Heart left ventricle (tissue), 13 donors: ENCODE data around the gene HTRA3.

Experiments
- CTCF ChIP-seq, 12 donors: fragments of 200-600 bp; sonication (generic) in 4 of 12; IDR thresholded peaks; one replicate each; pipeline versions ENCODE4 v1.5.0 to v1.8.0; 2018 to 2022; ENCODE audit warnings: antibody characterized with exemption in 12 of 12, mild to moderate bottlenecking in 5 of 12
- POLR2A ChIP-seq, 2 donors: fragments of 450-650 bp; IDR thresholded peaks; one replicate each; pipeline ENCODE4 v1.6.1; 2017; ENCODE audit warnings: antibody characterized with exemption in 2 of 2, mild to moderate bottlenecking in 2 of 2, moderate library complexity in 2 of 2
- donor health status: ischemic (EF 13 %, LVEDD 7.1; RV severe dilation, severe dysfunction).
- donor health status: DM: no; HTN: yes; CAD: no.
- donor health status: DM: no; HTN: no; CAD: no.
- donor health status: ischemic (EF 25% LVEDD 6.9; RV normal size, moderate dysfunction).
- donor health status: ischemic (EF 25% LVEDD 5.7; RV mildly dilated, moderate dysfunction).
- donor health status: ischemic (EF 35%, LVEDD 5.7; RV mildly dilated, moderate dysfunction).
- donor health status: nonischemic (EF 11% LVEDD 7.7; RV severe dilation, severe dysfunction).
- donor health status: DM: yes; HTN: yes; CAD: no.
- donor health status: PGD.
- donor health status: ischemic (EF 29% LVEDD 5.4; RV normal size, mild dysfunction).
- donor health status: nonischemic (EF 23%, LVEDD 6.1; RV moderate dilation, normal function).

- TF ChIP-seq CTCF (IDR thresholded peaks at IDR 0.05) (no peak), POLR2A (IDR thresholded peaks at IDR 0.05) (no peak)
These were observed 7.9 kb downstream of the HTRA3 start for GRCh38 chr4:8277356-8278008.
